K562 (cell line): ENCODE measurements around the gene SPCS3. TPM values are rescaled to one million over a fixed set of nuclear protein-coding genes. Genes with fewer than 3 reads are reported as not detected.

Experiments
- CBFA2T3 ChIP-seq: fragments of 450-650 bp; IDR thresholded peaks from 2 replicates; pipeline ENCODE4 v1.6.1; 2017
- CEBPG ChIP-seq, 3 experiments: fragments of 200-800 bp in 1 of 3; sonication (Bioruptor generic) in 1 of 3; sonication (generic) in 1 of 3; formaldehyde crosslinking in 1 of 3; IDR thresholded peaks in 2 of 3; conservative IDR thresholded peaks in 1 of 3; 2 replicates each; pipeline versions ENCODE4 v1.6.1 to v1.8.0; 2016 to 2022; ENCODE audit warnings: missing compliant biosample characterization in 2 of 3, missing genetic modification characterization in 2 of 3, mild to moderate bottlenecking in 1 of 3, missing genetic modification reagents in 1 of 3
- EHMT2 ChIP-seq: fragments of 450-650 bp; IDR thresholded peaks from 2 replicates; pipeline ENCODE4 v1.6.1; 2018; ENCODE audit warnings: antibody characterized with exemption
- GTF3C2 ChIP-seq: IDR thresholded peaks from 3 replicates; pipeline ENCODE4 v1.6.1; 2011; ENCODE audit warnings: borderline replicate concordance, mild to moderate bottlenecking, moderate library complexity; ENCODE audit not compliant: insufficient read length; ENCODE audit errors: extremely low read depth
- HDAC1 ChIP-seq, 2 experiments: fragments of 450-650 bp; IDR thresholded peaks; 2 replicates each; pipeline ENCODE4 v1.6.1; 2016 to 2017; ENCODE audit warnings: inconsistent platforms in 1 of 2, mild to moderate bottlenecking in 1 of 2, moderate library complexity in 1 of 2
- HLTF ChIP-seq: fragments of 450-650 bp; IDR thresholded peaks from 2 replicates; pipeline ENCODE4 v1.6.1; 2016
- MAZ ChIP-seq, 2 experiments: fragments of 450-650 bp in 1 of 2; sonication (generic) in 1 of 2; formaldehyde crosslinking; IDR thresholded peaks in 1 of 2; conservative IDR thresholded peaks in 1 of 2; 2 replicates each; pipeline versions ENCODE4 v1.4.0 to v1.5.0; 2020; ENCODE audit warnings: mild to moderate bottlenecking in 1 of 2, missing genetic modification reagents in 1 of 2
- MECOM ChIP-seq: fragments of 250-450 bp; sonication (Bioruptor Pico); IDR thresholded peaks from 2 replicates; pipeline ENCODE4 v1.8.0; 2022; ENCODE audit warnings: inconsistent platforms
- NCOA4 ChIP-seq: fragments of 450-650 bp; IDR thresholded peaks from 2 replicates; pipeline ENCODE4 v1.6.1; 2018; ENCODE audit warnings: mild to moderate bottlenecking; ENCODE audit not compliant: partially characterized antibody
- NFYB ChIP-seq: IDR thresholded peaks from 2 replicates; pipeline ENCODE4 v1.6.1; 2011; ENCODE audit warnings: mild to moderate bottlenecking, moderate library complexity; ENCODE audit not compliant: insufficient read length; ENCODE audit errors: extremely low read depth
- PCBP2 ChIP-seq: fragments of 200-400 bp; formaldehyde crosslinking; IDR thresholded peaks from 2 replicates; pipeline ENCODE4 v1.6.1; 2018; ENCODE audit warnings: low read length, low read depth, mild to moderate bottlenecking, moderate library complexity; ENCODE audit not compliant: poor library complexity, severe bottlenecking
- PYGO2 ChIP-seq: fragments of 450-650 bp; IDR thresholded peaks from 2 replicates; pipeline ENCODE4 v1.6.1; 2016; ENCODE audit warnings: mild to moderate bottlenecking, missing genetic modification characterization, moderate library complexity, missing compliant biosample characterization
- RHOXF2B ChIP-seq: fragments of 250-450 bp; sonication (Bioruptor Pico); conservative IDR thresholded peaks from 2 replicates; pipeline ENCODE4 v1.5.1; 2021
- SMAD2 ChIP-seq: fragments of 150-350 bp; IDR thresholded peaks from 2 replicates; pipeline ENCODE4 v1.6.1; 2014; ENCODE audit warnings: low read depth, mild to moderate bottlenecking, low read length
- SMARCA4 ChIP-seq: fragments of 450-650 bp; IDR thresholded peaks from 2 replicates; pipeline ENCODE4 v1.6.1; 2016
- SRSF1 ChIP-seq: fragments of 200-400 bp; formaldehyde crosslinking; IDR thresholded peaks from 2 replicates; pipeline ENCODE4 v1.6.1; 2017; ENCODE audit warnings: mild to moderate bottlenecking, low read depth, low read length, moderate library complexity
- SRSF9 ChIP-seq: fragments of 200-400 bp; formaldehyde crosslinking; IDR thresholded peaks from 2 replicates; pipeline ENCODE4 v1.6.1; 2017; ENCODE audit warnings: low read depth, low read length, borderline replicate concordance
- ZFP1 ChIP-seq: fragments of 450-650 bp; formaldehyde crosslinking; IDR thresholded peaks from 2 replicates; pipeline ENCODE4 v1.4.0; 2020; ENCODE audit warnings: mild to moderate bottlenecking, mixed read lengths
- ZNF134 ChIP-seq: fragments of 250-450 bp; sonication (Bioruptor Pico); conservative IDR thresholded peaks from 2 replicates; pipeline ENCODE4 v1.4.0; 2020
- ZNF354B ChIP-seq: fragments of 250-450 bp; sonication (Bioruptor Pico); IDR thresholded peaks from 2 replicates; pipeline ENCODE4 v1.4.0; 2020
- ZNF696 ChIP-seq: fragments of 250-450 bp; sonication (Bioruptor Pico); conservative IDR thresholded peaks from 2 replicates; pipeline ENCODE4 v1.4.0; 2020; ENCODE audit warnings: mild to moderate bottlenecking, moderate library complexity
- polyA plus RNA-seq, 8 experiments: library from polyadenylated mRNA; depleted of rRNA in 4 of 8; stranded (reverse) in 5 of 8; unstranded in 3 of 8; fragments of >200 nt; fragmentation: Nextera tagmentation in 2 of 8; fragmentation: Illumina TruSeq in 1 of 8; extraction: Ambion mirVana in 2 of 8; extraction: Trizol in 1 of 8; gene quantifications; 2 replicates each; pipeline versions ENCODE4 v1.2.1 to v1.2.3, GENCODE V29; 2011 to 2014; ENCODE audit warnings: inconsistent platforms in 1 of 8, missing spikeins in 1 of 8
- total RNA-seq, 7 experiments: library from RNA; depleted of rRNA in 6 of 7; stranded (reverse); fragments of >200 nt in 6 of 7; fragmentation: Illumina TruSeq in 2 of 7; extraction: Trizol in 2 of 7; gene quantifications; 2 replicates each; pipeline versions ENCODE4 v1.2.1 to v1.2.3, GENCODE V29; 2011 to 2021; ENCODE audit warnings: low replicate concordance in 1 of 7
- TF ChIP-seq, protein P1 (sequence below): IDR thresholded peaks from 2 replicates; pipeline ENCODE4 v1.6.1; 2011; ENCODE audit warnings: borderline replicate concordance, low read depth, mild to moderate bottlenecking, moderate library complexity, low read length; ENCODE audit not compliant: insufficient read depth, poor library complexity, severe bottlenecking
- TF ChIP-seq, protein P2 (sequence below): fragments of 450-650 bp; formaldehyde crosslinking; IDR thresholded peaks from 2 replicates; pipeline ENCODE4 v1.4.0; 2020; ENCODE audit warnings: mild to moderate bottlenecking, moderate library complexity

Gene SPCS3
- total and polyA plus RNA-seq, 9 of the 15 experiments (the other 6 are each of a cell fraction or from before 2014, with no cell fraction given): 64.6 to 196 (median 85.4) TPM

GRCh38 chr4:176288020-176288419, 31.7 kb upstream of the SPCS3 start (continued):
- TF ChIP-seq GTF3C2 (no peak), SMARCA4 (peak; percentile 62; the same call in 1 of the 2 replicates), CBFA2T3 (0 out of 2 replicates have a peak, but pooled peaks have one; percentile 5), ZFP1 (CRISPR knock-in tag) (no peak), SMAD2 (no peak), SRSF9 (no peak), PYGO2 (no peak), HDAC1 (IDR thresholded peaks at IDR 0.05) (peak in 1 of 2 experiments; percentile 45; a peak in 1 of 4 replicates), MECOM (CRISPR knock-in tag) (no peak), RHOXF2B (CRISPR knock-in tag) (no peak), SRSF1 (no peak), PCBP2 (no peak), ZNF354B (CRISPR knock-in tag) (no peak), EHMT2 (peak; percentile 41; the same call in 1 of the 2 replicates), MAZ (CRISPR knock-in tag; conservative IDR thresholded peaks at IDR 0.05 in 1 of 2, IDR thresholded peaks at IDR 0.05 in 1 of 2) (no peak), CEBPG (CRISPR knock-in tag; IDR thresholded peaks at IDR 0.05) (no peak), CEBPG (tag; conservative IDR thresholded peaks at IDR 0.05 in 1 of 2, IDR thresholded peaks at IDR 0.05 in 1 of 2) (no peak), NFYB (no peak), NCOA4 (no peak), ZNF696 (no peak), ZNF134 (CRISPR knock-in tag) (no peak), HLTF (no peak)
- TF ChIP-seq, protein P1, sequence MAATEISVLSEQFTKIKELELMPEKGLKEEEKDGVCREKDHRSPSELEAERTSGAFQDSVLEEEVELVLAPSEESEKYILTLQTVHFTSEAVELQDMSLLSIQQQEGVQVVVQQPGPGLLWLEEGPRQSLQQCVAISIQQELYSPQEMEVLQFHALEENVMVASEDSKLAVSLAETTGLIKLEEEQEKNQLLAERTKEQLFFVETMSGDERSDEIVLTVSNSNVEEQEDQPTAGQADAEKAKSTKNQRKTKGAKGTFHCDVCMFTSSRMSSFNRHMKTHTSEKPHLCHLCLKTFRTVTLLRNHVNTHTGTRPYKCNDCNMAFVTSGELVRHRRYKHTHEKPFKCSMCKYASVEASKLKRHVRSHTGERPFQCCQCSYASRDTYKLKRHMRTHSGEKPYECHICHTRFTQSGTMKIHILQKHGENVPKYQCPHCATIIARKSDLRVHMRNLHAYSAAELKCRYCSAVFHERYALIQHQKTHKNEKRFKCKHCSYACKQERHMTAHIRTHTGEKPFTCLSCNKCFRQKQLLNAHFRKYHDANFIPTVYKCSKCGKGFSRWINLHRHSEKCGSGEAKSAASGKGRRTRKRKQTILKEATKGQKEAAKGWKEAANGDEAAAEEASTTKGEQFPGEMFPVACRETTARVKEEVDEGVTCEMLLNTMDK: no peak
- TF ChIP-seq, protein P2, sequence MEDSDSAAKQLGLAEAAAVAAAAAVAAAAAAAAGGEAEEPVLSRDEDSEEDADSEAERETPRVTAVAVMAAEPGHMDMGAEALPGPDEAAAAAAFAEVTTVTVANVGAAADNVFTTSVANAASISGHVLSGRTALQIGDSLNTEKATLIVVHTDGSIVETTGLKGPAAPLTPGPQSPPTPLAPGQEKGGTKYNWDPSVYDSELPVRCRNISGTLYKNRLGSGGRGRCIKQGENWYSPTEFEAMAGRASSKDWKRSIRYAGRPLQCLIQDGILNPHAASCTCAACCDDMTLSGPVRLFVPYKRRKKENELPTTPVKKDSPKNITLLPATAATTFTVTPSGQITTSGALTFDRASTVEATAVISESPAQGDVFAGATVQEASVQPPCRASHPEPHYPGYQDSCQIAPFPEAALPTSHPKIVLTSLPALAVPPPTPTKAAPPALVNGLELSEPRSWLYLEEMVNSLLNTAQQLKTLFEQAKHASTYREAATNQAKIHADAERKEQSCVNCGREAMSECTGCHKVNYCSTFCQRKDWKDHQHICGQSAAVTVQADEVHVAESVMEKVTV (CRISPR knock-in tag): no peak
